Right lobe of liver (tissue), 6 donors: Measurements from ENCODE around the gene TMEM132D. TPM values are rescaled to one million over a fixed set of nuclear protein-coding genes. Genes with fewer than 3 reads are reported as not detected.

Source experiments
- ATAC-seq, 4 donors: fragments of 200-7000 bp; cut with Tn5 transposase; one replicate each; pipeline ENCODE4 v1.9.1; 2020; ENCODE audit warnings: mild to moderate bottlenecking in 4 of 4, moderate library complexity in 4 of 4
- DNase-seq, 3 donors: peaks; one replicate each; pipeline ENCODE4 v3.0.0-alpha.2; 2020
- H3K27ac ChIP-seq, 3 donors: fragments of 200-600 bp; one replicate each; pipeline ENCODE4 v1.8.0; 2022
- H3K27me3 ChIP-seq, 2 donors: fragments of 200-600 bp; one replicate each; pipeline ENCODE4 v1.8.0; 2022
- H3K36me3 ChIP-seq, 4 donors: fragments of 200-600 bp; sonication (generic) in 1 of 4; one replicate each; pipeline versions ENCODE4 v1.5.1 to v1.8.0; 2017 to 2022; ENCODE audit warnings: control low read depth in 1 of 4
- H3K4me1 ChIP-seq, 4 donors: fragments of 200-600 bp; sonication (generic) in 1 of 4; one replicate each; pipeline versions ENCODE4 v1.5.1 to v1.8.0; 2017 to 2022; ENCODE audit warnings: control low read depth in 1 of 4
- H3K4me3 ChIP-seq, 3 donors: fragments of 200-600 bp; one replicate each; pipeline ENCODE4 v1.8.0; 2022
- H3K9me3 ChIP-seq, 4 donors: fragments of 200-600 bp; sonication (generic) in 1 of 4; one replicate each; pipeline versions ENCODE4 v1.5.1 to v1.8.0; 2017 to 2022; ENCODE audit warnings: control low read depth in 1 of 4
- POLR2A ChIP-seq: fragments of 450-650 bp; IDR thresholded peaks from one replicate; pipeline ENCODE4 v1.6.1; 2017; ENCODE audit warnings: antibody characterized with exemption, mild to moderate bottlenecking
- WGBS: methylation state at CpG from one replicate; pipeline ENCODE4 v1.1.6; 2018; ENCODE audit warnings: low coverage, low lambda C conversion rate; ENCODE audit not compliant: insufficient coverage; ENCODE audit errors: missing lambda C conversion rate; 5-methylcytosine and 5-hydroxymethylcytosine counted together
- intact Hi-C, 2 donors: fragments of 100-400 bp; cut with DNase I; formaldehyde crosslinking; loops; one replicate each; pipeline versions ENCODE4 v1.11.2 to v1.14.1; 2022
- total RNA-seq, 6 experiments: library from RNA; depleted of rRNA in 2 of 6; stranded (reverse); fragments of >200 nt in 2 of 6; fragmentation: NEBNext Ultra II Directional in 3 of 6; extraction: Animal tissue kit (Norgen Biotek cat#: 25700) in 3 of 6; gene quantifications; one replicate each; pipeline versions ENCODE4 v1.1.0 to v1.2.4, GENCODE V29; 2016 to 2023
- TF ChIP-seq, protein P1 (sequence below), 4 donors: fragments of 200-600 bp in 3 of 4; fragments of 450-650 bp in 1 of 4; IDR thresholded peaks; one replicate each; pipeline versions ENCODE4 v1.5.1 to v1.8.0; 2016 to 2022; ENCODE audit warnings: antibody characterized with exemption in 4 of 4, mild to moderate bottlenecking in 2 of 4
- donor health status: DM: no; HTN: yes; CAD: no.
- donor health status: DM: no; HTN: no; CAD: no.
- donor health status: DM: no; HTN: no; CAD: no.
- donor health status: DM: no; HTN: yes; CAD: no.
- donor health status: DM: no; HTN: yes; CAD: no.

The TMEM132D gene
- total RNA-seq, 6 experiments from 2014 or later: 0.10 to 0.35 (median 0.33) TPM; not detected in 3

- TF ChIP-seq POLR2A: no peak
- TF ChIP-seq, protein P1, sequence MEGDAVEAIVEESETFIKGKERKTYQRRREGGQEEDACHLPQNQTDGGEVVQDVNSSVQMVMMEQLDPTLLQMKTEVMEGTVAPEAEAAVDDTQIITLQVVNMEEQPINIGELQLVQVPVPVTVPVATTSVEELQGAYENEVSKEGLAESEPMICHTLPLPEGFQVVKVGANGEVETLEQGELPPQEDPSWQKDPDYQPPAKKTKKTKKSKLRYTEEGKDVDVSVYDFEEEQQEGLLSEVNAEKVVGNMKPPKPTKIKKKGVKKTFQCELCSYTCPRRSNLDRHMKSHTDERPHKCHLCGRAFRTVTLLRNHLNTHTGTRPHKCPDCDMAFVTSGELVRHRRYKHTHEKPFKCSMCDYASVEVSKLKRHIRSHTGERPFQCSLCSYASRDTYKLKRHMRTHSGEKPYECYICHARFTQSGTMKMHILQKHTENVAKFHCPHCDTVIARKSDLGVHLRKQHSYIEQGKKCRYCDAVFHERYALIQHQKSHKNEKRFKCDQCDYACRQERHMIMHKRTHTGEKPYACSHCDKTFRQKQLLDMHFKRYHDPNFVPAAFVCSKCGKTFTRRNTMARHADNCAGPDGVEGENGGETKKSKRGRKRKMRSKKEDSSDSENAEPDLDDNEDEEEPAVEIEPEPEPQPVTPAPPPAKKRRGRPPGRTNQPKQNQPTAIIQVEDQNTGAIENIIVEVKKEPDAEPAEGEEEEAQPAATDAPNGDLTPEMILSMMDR (IDR thresholded peaks at IDR 0.05): no peak
- H3K4me1 ChIP-seq: no peaks in the 10 kb centered on the region
- H3K27me3 ChIP-seq: no peaks in the 10 kb centered on the region
- 30% methylated on average over 1 of the region's 1 CpG for WGBS
- H3K36me3 ChIP-seq: no peaks in the 10 kb centered on the region
- DNase-seq (no peak), ATAC-seq (no peak)
- H3K4me3 ChIP-seq: no peak overlapping the region
- intact Hi-C loops: no loop called here
- H3K9me3 ChIP-seq: no peaks in the 10 kb centered on the region
- no peak overlapping the region for H3K27ac ChIP-seq
Observed at GRCh38 chr12:129467289-129467688, 436.5 kb downstream of the TMEM132D start.

DNA sequence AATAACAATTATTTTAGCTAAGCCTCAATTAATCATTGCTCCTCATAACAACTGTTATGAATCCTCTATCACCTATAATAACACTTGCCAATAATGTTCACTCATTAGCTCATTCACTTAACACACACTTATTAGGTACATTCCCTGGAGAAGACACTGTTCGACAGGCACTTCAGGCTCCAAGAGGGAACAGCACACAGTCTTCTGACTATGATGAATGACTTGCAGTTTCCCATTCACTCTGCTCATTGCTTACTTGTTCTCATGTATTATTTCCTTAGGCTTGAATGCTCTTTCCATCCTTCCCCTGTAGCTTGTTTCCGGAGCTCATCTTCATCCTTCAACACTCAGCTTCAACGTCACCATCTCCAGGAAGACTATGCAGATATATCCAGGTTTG is 437.3 kb downstream of the TMEM132D start:
- H3K4me1 ChIP-seq: no peaks in the 10 kb centered on the region
- no peaks in the 10 kb centered on the region for H3K36me3 ChIP-seq
- TF ChIP-seq, protein P1 (IDR thresholded peaks at IDR 0.05): no peak
- TF ChIP-seq POLR2A: no peak
- no peak for DNase-seq
- ATAC-seq: no peak
- 61% methylated on average over 3 of the region's 3 CpGs for WGBS
- no peak overlapping the region for H3K4me3 ChIP-seq
- intact Hi-C loops: no loop called here
- no peak overlapping the region for H3K27ac ChIP-seq
- no peaks in the 10 kb centered on the region for H3K9me3 ChIP-seq
- H3K27me3 ChIP-seq: no peaks in the 10 kb centered on the region

- WGBS: 38% methylated on average over 5 of the region's 5 CpGs
- no peak overlapping the region for H3K27ac ChIP-seq
- H3K27me3 ChIP-seq: no peaks in the 10 kb centered on the region
- TF ChIP-seq, protein P1 (IDR thresholded peaks at IDR 0.05): no peak
- no peak for TF ChIP-seq POLR2A
- no peaks in the 10 kb centered on the region for H3K36me3 ChIP-seq
- H3K4me1 ChIP-seq: no peaks in the 10 kb centered on the region
- no peak overlapping the region for H3K4me3 ChIP-seq
- intact Hi-C loops: no loop called here
- ATAC-seq: no peak
- DNase-seq: no peak
- H3K9me3 ChIP-seq: no peaks in the 10 kb centered on the region
Observed at GRCh38 chr12:129459886-129460285, 443.9 kb downstream of the TMEM132D start.

- H3K27me3 ChIP-seq: no peaks in the 10 kb centered on the region
- ATAC-seq: no peak
- H3K4me1 ChIP-seq: no peaks in the 10 kb centered on the region
- no peaks in the 10 kb centered on the region for H3K36me3 ChIP-seq
- no peak for DNase-seq
- no peak overlapping the region for H3K4me3 ChIP-seq
- TF ChIP-seq, protein P1 (IDR thresholded peaks at IDR 0.05): no peak
- no peak for TF ChIP-seq POLR2A
- H3K9me3 ChIP-seq: no peaks in the 10 kb centered on the region
- 29% methylated on average over 6 of the region's 6 CpGs for WGBS
- intact Hi-C loops: no loop called here
- no peak overlapping the region for H3K27ac ChIP-seq
Observed at GRCh38 chr12:129446696-129447095, 457.1 kb downstream of the TMEM132D start.

DNA sequence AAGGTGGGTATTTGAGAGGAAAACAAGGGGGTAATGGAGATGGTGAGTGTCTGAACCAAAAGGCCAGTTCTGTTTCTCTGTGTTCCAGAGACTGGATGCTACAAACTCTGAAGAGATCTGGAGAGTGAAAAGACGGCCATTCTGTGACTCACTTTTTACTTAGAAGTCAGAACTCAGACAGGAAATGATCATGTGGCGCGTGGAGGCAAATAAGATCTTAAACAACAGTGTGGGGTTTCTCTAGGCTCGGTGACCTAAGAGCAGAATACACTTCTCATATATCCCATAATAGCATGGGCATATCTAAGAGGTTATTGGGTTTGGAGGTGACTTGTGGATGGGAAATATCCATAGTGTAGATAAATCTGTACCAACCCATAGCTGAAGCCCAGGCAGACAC is 463.5 kb downstream of the TMEM132D start:
- Histone ChIP-seq H3K4me1 (no peaks in the 10 kb centered on the region), H3K27me3 (no peaks in the 10 kb centered on the region), H3K9me3 (no peaks in the 10 kb centered on the region), H3K27ac (no peak overlapping the region), H3K36me3 (no peaks in the 10 kb centered on the region), H3K4me3 (no peak overlapping the region)
- ATAC-seq (no peak), DNase-seq (no peak)
- 42% methylated on average over 4 of the region's 4 CpGs for WGBS
- no peak for TF ChIP-seq POLR2A
- TF ChIP-seq, protein P1 (IDR thresholded peaks at IDR 0.05): no peak
- intact Hi-C loops: no loop called here
